GM23248 (cell line): ENCODE measurements around the gene TMEM35B. TPM values are rescaled to one million over a fixed set of nuclear protein-coding genes. Genes with fewer than 3 reads are reported as not detected.
"Not testable (repeated sequence)": the region's sequence is repeated elsewhere in the genome, so short reads cannot be mapped to it uniquely, and the experiment has no call there.

Source experiments
- DNase-seq: peaks from one replicate; pipeline ENCODE4 v3.0.0-alpha.2; 2015
- H2AFZ ChIP-seq: fragments of 200-600 bp; sonication (generic); 2 replicates; pipeline ENCODE4 v1.6.1; 2016; ENCODE audit warnings: antibody characterized with exemption
- H3F3A ChIP-seq: fragments of 200-600 bp; sonication (generic); 2 replicates; pipeline ENCODE4 v1.6.1; 2016; ENCODE audit warnings: mild to moderate bottlenecking, antibody characterized with exemption, mixed run types; ENCODE audit not compliant: insufficient read depth
- H3K27ac ChIP-seq: fragments of 200-600 bp; sonication (generic); 2 replicates; pipeline ENCODE4 v1.5.1; 2016; ENCODE audit warnings: mild to moderate bottlenecking
- H3K27me3 ChIP-seq: fragments of 200-600 bp; sonication (generic); replicated peaks from 2 replicates; pipeline ENCODE4 v1.6.1; 2016; ENCODE audit warnings: mild to moderate bottlenecking; ENCODE audit not compliant: insufficient read depth
- H3K36me3 ChIP-seq: fragments of 200-600 bp; sonication (generic); 2 replicates; pipeline ENCODE4 v1.6.1; 2016; ENCODE audit warnings: low read depth, mild to moderate bottlenecking
- H3K4me1 ChIP-seq: fragments of 200-600 bp; sonication (generic); 2 replicates; pipeline ENCODE4 v1.6.1; 2016; ENCODE audit warnings: mild to moderate bottlenecking; ENCODE audit not compliant: insufficient read depth
- H3K4me2 ChIP-seq: fragments of 200-600 bp; sonication (generic); one replicate; pipeline ENCODE4 v1.6.1; 2016; ENCODE audit warnings: mild to moderate bottlenecking; ENCODE audit not compliant: unreplicated experiment
- H3K4me3 ChIP-seq: fragments of 200-600 bp; sonication (generic); 2 replicates; pipeline ENCODE4 v1.5.1; 2016; ENCODE audit warnings: mild to moderate bottlenecking
- H3K79me2 ChIP-seq: fragments of 200-600 bp; sonication (generic); 2 replicates; pipeline ENCODE4 v1.6.1; 2016; ENCODE audit warnings: mild to moderate bottlenecking; ENCODE audit not compliant: insufficient read depth
- H3K9ac ChIP-seq: fragments of 200-600 bp; sonication (generic); 2 replicates; pipeline ENCODE4 v1.6.1; 2016; ENCODE audit warnings: mild to moderate bottlenecking
- H3K9me2 ChIP-seq: fragments of 200-600 bp; sonication (generic); 2 replicates; pipeline ENCODE4 v1.6.1; 2016; ENCODE audit warnings: mixed run types, mild to moderate bottlenecking, moderate library complexity; ENCODE audit not compliant: insufficient read depth
- H3K9me3 ChIP-seq: fragments of 200-600 bp; sonication (generic); one replicate; pipeline ENCODE4 v1.6.1; 2017; ENCODE audit warnings: low read depth
- H4K20me1 ChIP-seq: fragments of 200-600 bp; sonication (generic); 2 replicates; pipeline ENCODE4 v1.6.0; 2016; ENCODE audit not compliant: insufficient read depth
- EZH2 ChIP-seq: fragments of 200-600 bp; sonication (generic); IDR thresholded peaks from 2 replicates; pipeline ENCODE4 v1.6.1; 2018; ENCODE audit warnings: antibody characterized with exemption, mild to moderate bottlenecking; ENCODE audit not compliant: insufficient read depth, poor library complexity, severe bottlenecking
- EZH2phosphoT487 ChIP-seq: fragments of 200-600 bp; sonication (generic); IDR thresholded peaks from 2 replicates; pipeline ENCODE4 v1.6.1; 2018; ENCODE audit warnings: antibody characterized with exemption, moderate library complexity, mild to moderate bottlenecking, low read depth; ENCODE audit not compliant: insufficient read depth
- WGBS, 2 experiments: methylation state at CpG; one replicate each; pipeline ENCODE4 v1.1.6; 2015 to 2017; ENCODE audit warnings: low lambda C conversion rate in 2 of 2, low coverage in 1 of 2; ENCODE audit errors: missing lambda C conversion rate in 2 of 2; 5-methylcytosine and 5-hydroxymethylcytosine counted together
- in situ Hi-C: fragments of 300-500 bp; cut with MboI; formaldehyde crosslinking; loops from 2 replicates; pipeline ENCODE4 v1.15.0; 2020
- polyA plus RNA-seq: library from polyadenylated mRNA; unstranded; fragments of >200 nt; fragmentation: Nextera tagmentation; extraction: Ambion mirVana; gene quantifications from 2 replicates; pipeline ENCODE4 v1.2.1, GENCODE V29; 2016
- total RNA-seq: library from RNA; depleted of rRNA; stranded (reverse); fragments of >200 nt; shearing (Covaris generic); gene quantifications from 2 replicates; pipeline ENCODE4 v1.2.3, GENCODE V29; 2014

Gene TMEM35B
- total and polyA plus RNA-seq, 2 experiments from 2014 or later, result 49.9 to 114 TPM

DNA sequence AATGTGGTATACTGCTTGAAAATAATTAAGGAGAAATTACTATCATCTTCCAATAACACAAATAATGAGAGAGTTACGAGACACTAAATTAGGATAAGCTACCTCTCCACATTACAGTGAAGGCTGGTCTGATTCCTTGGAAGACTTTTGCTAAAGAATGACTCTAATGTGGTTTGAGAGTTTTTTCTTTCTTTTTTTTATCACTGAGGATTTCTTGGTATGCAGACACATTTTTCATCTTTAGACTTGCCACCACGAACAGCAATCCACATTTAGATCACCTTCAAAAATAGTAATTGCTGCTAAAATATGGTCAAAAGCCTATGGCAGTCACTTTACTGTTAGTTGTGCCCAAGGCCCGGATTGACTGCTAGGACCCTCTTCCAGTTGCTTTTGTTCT is 16.6 kb upstream of the TMEM35B start:
- no peaks in the 10 kb centered on the region for H3K9me3 ChIP-seq
- peak overlapping the region; percentile 32 for H3K4me2 ChIP-seq
- peak; percentile 37 for DNase-seq
- no peaks in the 10 kb centered on the region for H3K9me2 ChIP-seq
- H4K20me1 ChIP-seq, result no peaks in the 10 kb centered on the region
- peaks cover 8% of the 10 kb centered on the region for H3K4me1 ChIP-seq
- H3K27me3 ChIP-seq, result no peaks in the 10 kb centered on the region
- no peak overlapping the region for H3K9ac ChIP-seq
- no peak overlapping the region for H2AFZ ChIP-seq
- H3K27ac ChIP-seq, result 0 out of 2 replicates have a peak overlapping the region, but pooled peaks have one; percentile 9
- in situ Hi-C loops, result no loop called here
- WGBS, 2 experiments, result 58 to 63% methylated on average over 3 of the region's 3 CpGs
- peaks cover 25% of the 10 kb centered on the region for H3K36me3 ChIP-seq
- no peaks in the 10 kb centered on the region; the same call in 1 of the 2 replicates for H3K79me2 ChIP-seq
- no peak overlapping the region for H3K4me3 ChIP-seq
- H3F3A ChIP-seq, result no peaks in the 10 kb centered on the region
- no peak for TF ChIP-seq EZH2
- no peak for TF ChIP-seq EZH2phosphoT487

DNA sequence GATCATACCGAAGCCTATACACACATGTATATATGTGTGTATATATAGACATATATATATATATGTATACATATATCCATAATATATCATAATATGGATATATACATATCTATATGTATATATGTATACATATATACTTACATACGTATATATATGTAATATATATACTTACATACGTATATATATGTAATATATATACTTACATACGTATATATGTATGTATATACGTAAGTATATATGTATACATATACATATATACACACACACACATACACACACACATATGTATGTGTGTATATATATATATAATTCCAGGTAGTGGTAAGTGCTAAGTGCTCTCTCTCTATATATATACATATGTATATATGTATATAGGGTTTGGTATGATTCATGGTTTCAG is 9.7 kb upstream of the TMEM35B start:
- H3K4me2 ChIP-seq, result no peak overlapping the region
- H3K79me2 ChIP-seq, result no peaks in the 10 kb centered on the region; the same call in 1 of the 2 replicates
- no peak overlapping the region for H3K4me3 ChIP-seq
- in situ Hi-C loops, result no loop called here
- no peak overlapping the region for H3K27ac ChIP-seq
- no peaks in the 10 kb centered on the region for H3K4me1 ChIP-seq
- DNase-seq, result no peak
- no peaks in the 10 kb centered on the region for H3K9me2 ChIP-seq
- no peaks in the 10 kb centered on the region for H4K20me1 ChIP-seq
- H3K9ac ChIP-seq, result no peak overlapping the region
- H3K9me3 ChIP-seq, result no peaks in the 10 kb centered on the region
- H2AFZ ChIP-seq, result no peak overlapping the region
- no peak for TF ChIP-seq EZH2
- no peak for TF ChIP-seq EZH2phosphoT487
- 83 to 88% methylated on average over 5 of the region's 5 CpGs for WGBS, 2 experiments
- H3K36me3 ChIP-seq, result peaks cover 20% of the 10 kb centered on the region
- H3K27me3 ChIP-seq, result no peaks in the 10 kb centered on the region
- no peaks in the 10 kb centered on the region for H3F3A ChIP-seq

DNA sequence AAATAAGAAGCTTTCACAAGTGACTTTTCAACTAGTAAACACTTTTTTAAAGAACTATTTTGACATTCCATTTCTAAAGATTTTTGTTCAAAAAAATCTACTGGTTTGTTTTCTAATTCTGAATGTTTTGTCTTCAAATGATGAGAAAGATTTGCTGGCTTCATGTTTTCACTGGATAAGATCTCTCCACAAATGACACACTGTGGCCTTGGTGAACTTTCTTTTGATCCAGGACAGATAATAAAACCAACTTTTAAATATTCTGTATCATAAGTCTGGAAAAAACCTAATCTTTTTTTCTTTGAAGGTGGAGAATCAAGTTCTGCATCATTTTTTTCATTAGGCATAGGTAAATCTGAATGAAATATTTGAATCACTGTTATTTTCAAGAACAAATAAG is 3.4 kb upstream of the TMEM35B start:
- Histone ChIP-seq H3K4me1 (peaks cover 28% of the 10 kb centered on the region), H3K4me3 (no peak overlapping the region), H3K4me2 (no peak overlapping the region), H4K20me1 (no peaks in the 10 kb centered on the region), H2AFZ (no peak overlapping the region), H3K27me3 (no peaks in the 10 kb centered on the region), H3K9me3 (no peaks in the 10 kb centered on the region), H3K9ac (no peak overlapping the region), H3K36me3 (peaks cover 20% of the 10 kb centered on the region; the same call in 1 of the 2 replicates), H3K9me2 (no peaks in the 10 kb centered on the region), H3F3A (peaks cover 26% of the 10 kb centered on the region), H3K27ac (no peak overlapping the region), H3K79me2 (peaks cover 41% of the 10 kb centered on the region)
- no peak for DNase-seq
- TF ChIP-seq EZH2, result no peak
- no peak for TF ChIP-seq EZH2phosphoT487
- in situ Hi-C loops, result no loop called here

DNA sequence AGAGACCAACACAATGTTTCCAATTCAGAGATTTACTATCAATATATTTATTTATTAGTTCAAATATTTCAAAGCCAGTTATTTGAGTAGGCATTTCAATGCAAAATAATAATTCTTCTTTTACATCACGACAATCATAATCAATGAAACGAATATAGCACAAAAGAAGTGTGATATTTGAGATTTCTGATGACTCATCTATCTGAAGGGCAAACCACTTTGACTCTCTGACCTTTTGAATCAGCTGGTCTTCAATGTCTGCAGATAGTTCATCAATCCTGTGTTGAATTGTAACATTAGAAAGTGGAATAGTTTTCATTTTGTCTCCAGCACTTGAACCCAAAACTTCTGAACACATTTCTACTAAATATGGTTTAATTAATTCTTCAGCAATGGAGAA is 3.0 kb upstream of the TMEM35B start:
- Histone ChIP-seq H2AFZ (no peak overlapping the region), H3K9me3 (no peaks in the 10 kb centered on the region), H3K9ac (no peak overlapping the region), H3F3A (peaks cover 26% of the 10 kb centered on the region), H3K9me2 (no peaks in the 10 kb centered on the region), H3K4me1 (peaks cover 29% of the 10 kb centered on the region), H4K20me1 (no peaks in the 10 kb centered on the region), H3K4me2 (no peak overlapping the region), H3K27me3 (no peaks in the 10 kb centered on the region), H3K79me2 (peaks cover 45% of the 10 kb centered on the region), H3K36me3 (peaks cover 20% of the 10 kb centered on the region; the same call in 1 of the 2 replicates), H3K27ac (no peak overlapping the region), H3K4me3 (no peak overlapping the region)
- 95 to 98% methylated on average over 2 of the region's 2 CpGs for WGBS, 2 experiments
- in situ Hi-C loops, result no loop called here
- no peak for DNase-seq
- TF ChIP-seq EZH2 (no peak), EZH2phosphoT487 (no peak)

DNA sequence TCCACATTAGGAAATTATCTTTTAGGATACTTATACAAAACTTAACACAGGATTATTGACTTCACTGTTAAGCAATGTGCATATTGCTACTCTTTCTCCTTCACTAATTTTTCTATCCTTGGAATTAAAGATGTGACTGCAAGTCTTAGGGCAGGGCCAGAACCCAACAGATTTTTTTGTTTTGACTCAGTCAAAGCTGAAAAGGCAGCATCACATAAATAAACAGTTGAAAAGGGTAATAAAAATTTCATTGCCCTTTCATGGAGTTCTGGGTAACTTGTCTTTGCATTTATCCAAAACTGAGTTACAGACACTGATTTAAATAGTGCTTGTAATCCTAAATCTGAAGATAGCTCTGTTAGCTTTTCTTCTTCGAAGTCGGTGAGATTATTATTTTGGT is 1.9 kb upstream of the TMEM35B start:
- no peaks in the 10 kb centered on the region for H3K27me3 ChIP-seq
- no peak for TF ChIP-seq EZH2phosphoT487
- TF ChIP-seq EZH2, result no peak
- peaks cover 29% of the 10 kb centered on the region for H3K4me1 ChIP-seq
- in situ Hi-C loops, result no loop called here
- H3K9me2 ChIP-seq, result no peaks in the 10 kb centered on the region
- no peak overlapping the region for H3K9ac ChIP-seq
- WGBS, 2 experiments, result 94 to 98% methylated on average over 2 of the region's 2 CpGs
- peak; percentile 66 for DNase-seq
- H3K36me3 ChIP-seq, result peaks cover 17% of the 10 kb centered on the region; the same call in 1 of the 2 replicates
- peak overlapping the region; percentile 8; the same call in 1 of the 2 replicates for H3K27ac ChIP-seq
- no peaks in the 10 kb centered on the region for H4K20me1 ChIP-seq
- peak overlapping the region; percentile 95 for H3K4me2 ChIP-seq
- peaks cover 26% of the 10 kb centered on the region for H3F3A ChIP-seq
- H3K4me3 ChIP-seq, result no peak overlapping the region
- no peaks in the 10 kb centered on the region for H3K9me3 ChIP-seq
- H3K79me2 ChIP-seq, result peaks cover 57% of the 10 kb centered on the region
- H2AFZ ChIP-seq, result no peak overlapping the region

DNA sequence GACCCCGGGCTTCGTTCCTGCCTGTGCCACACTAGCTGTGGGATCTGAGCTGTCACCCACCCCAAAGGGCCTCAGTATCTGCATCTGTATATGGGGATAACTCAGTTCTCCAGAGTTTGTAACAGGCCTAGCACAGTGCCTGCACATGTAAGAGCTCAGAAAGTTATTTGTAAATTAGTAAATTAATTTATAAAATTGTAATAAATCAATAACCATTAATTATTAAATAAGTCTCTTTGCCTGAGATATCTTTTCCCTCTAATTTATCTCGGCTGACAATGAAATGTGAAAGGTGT is 410 bp upstream of the TMEM35B start:
- in situ Hi-C loops, H3K9me3 ChIP-seq, H3K9me2 ChIP-seq, H4K20me1 ChIP-seq, H3K27me3 ChIP-seq, DNase-seq: not testable (repeated sequence)
- peaks cover 62% of the 10 kb centered on the region for H3K79me2 ChIP-seq
- H3K4me2 ChIP-seq, result peak overlapping the region; percentile 95
- WGBS, 2 experiments, result 20 to 22% methylated on average over 3 of the region's 3 CpGs
- peak overlapping the region; percentile 83 for H3K27ac ChIP-seq
- H3F3A ChIP-seq, result peaks cover 26% of the 10 kb centered on the region
- peak overlapping the region; percentile 87 for H3K9ac ChIP-seq
- H2AFZ ChIP-seq, result peak overlapping the region; percentile 88
- H3K4me1 ChIP-seq, result peaks cover 29% of the 10 kb centered on the region
- H3K36me3 ChIP-seq, result peaks cover 14% of the 10 kb centered on the region; the same call in 1 of the 2 replicates
- peak overlapping the region; percentile 84 for H3K4me3 ChIP-seq
